MM.1S (cell line): Measurements from ENCODE around the gene CCDC160.
A peak's percentile ranks its signal among the peaks of the same experiment; 100 is the strongest.

Experiments used
- DNase-seq: peaks from one replicate; pipeline ENCODE4 v3.0.0-alpha.2; 2015
- H2AFZ ChIP-seq: fragments of 300-600 bp; sonication (generic); 2 replicates; pipeline ENCODE4 v1.6.0; 2016; ENCODE audit warnings: antibody characterized with exemption, low read length
- H3F3A ChIP-seq: fragments of 300-600 bp; sonication (generic); 2 replicates; pipeline ENCODE4 v1.6.1; 2016; ENCODE audit warnings: mild to moderate bottlenecking, antibody characterized with exemption, low read length, moderate library complexity, mixed read lengths; ENCODE audit not compliant: insufficient read depth
- H3K27ac ChIP-seq: fragments of 300-600 bp; sonication (generic); 2 replicates; pipeline ENCODE4 v1.5.1; 2016; ENCODE audit warnings: mild to moderate bottlenecking, low read length
- H3K27me3 ChIP-seq: fragments of 300-600 bp; sonication (generic); replicated peaks from 2 replicates; pipeline ENCODE4 v1.6.0; 2016; ENCODE audit warnings: low read length; ENCODE audit not compliant: insufficient read depth
- H3K36me3 ChIP-seq: fragments of 300-600 bp; sonication (generic); replicated peaks from 2 replicates; pipeline ENCODE4 v1.6.1; 2016; ENCODE audit warnings: mild to moderate bottlenecking, low read length, mixed read lengths; ENCODE audit not compliant: insufficient read depth
- H3K4me1 ChIP-seq: fragments of 300-600 bp; sonication (generic); 2 replicates; pipeline ENCODE4 v1.6.1; 2016; ENCODE audit warnings: low read length, mixed read lengths
- H3K4me2 ChIP-seq: fragments of 300-600 bp; sonication (generic); 2 replicates; pipeline ENCODE4 v1.6.0; 2016; ENCODE audit warnings: low read depth, low read length
- H3K4me3 ChIP-seq: fragments of 300-600 bp; sonication (generic); 2 replicates; pipeline ENCODE4 v1.5.1; 2016; ENCODE audit warnings: low read length, mixed read lengths
- H3K79me2 ChIP-seq: fragments of 300-600 bp; sonication (generic); 2 replicates; pipeline ENCODE4 v1.6.1; 2016; ENCODE audit warnings: mixed run types, low read length, mixed read lengths
- H3K9ac ChIP-seq: fragments of 300-600 bp; sonication (generic); 2 replicates; pipeline ENCODE4 v1.6.1; 2016; ENCODE audit warnings: low read length, mixed read lengths
- H3K9me2 ChIP-seq: fragments of 300-600 bp; sonication (generic); replicated peaks from 2 replicates; pipeline ENCODE4 v1.6.1; 2016; ENCODE audit warnings: mild to moderate bottlenecking, low read length, mixed read lengths; ENCODE audit not compliant: insufficient read depth
- H3K9me3 ChIP-seq: fragments of 300-600 bp; sonication (generic); replicated peaks from 2 replicates; pipeline ENCODE4 v1.6.1; 2016; ENCODE audit warnings: mild to moderate bottlenecking, low read length, mixed read lengths; ENCODE audit not compliant: insufficient read depth
- H4K20me1 ChIP-seq: fragments of 300-600 bp; sonication (generic); 2 replicates; pipeline ENCODE4 v1.6.1; 2016; ENCODE audit warnings: mild to moderate bottlenecking, low read length, moderate library complexity, mixed read lengths; ENCODE audit not compliant: insufficient read depth
- CTCF ChIP-seq: fragments of 300-600 bp; sonication (generic); IDR thresholded peaks from 2 replicates; pipeline ENCODE4 v1.5.1; 2016; ENCODE audit warnings: antibody characterized with exemption, low read length, mixed read lengths
- EZH2 ChIP-seq: fragments of 300-600 bp; sonication (generic); optimal IDR thresholded peaks from 2 replicates; pipeline ENCODE3; 2017; ENCODE audit warnings: low read depth, mild to moderate bottlenecking, antibody characterized with exemption, low read length, mixed read lengths
- EZH2phosphoT487 ChIP-seq: fragments of 300-600 bp; sonication (generic); IDR thresholded peaks from 2 replicates; pipeline ENCODE4 v1.6.1; 2018; ENCODE audit warnings: antibody characterized with exemption, low read length

CCDC160 gene

GRCh38 chrX:134236626-134237614, at the start of gene CCDC160:
TSS of gene CCDC160 (plus strand) at chrX:134237182. CDS start at chrX:134244801, 7,619 bp downstream.
- no peaks in the 10 kb centered on the region for H3K9me3 ChIP-seq
- DNase-seq: peak; percentile 52
- no peaks in the 10 kb centered on the region for H4K20me1 ChIP-seq
- no peaks in the 10 kb centered on the region for H3K79me2 ChIP-seq
- H3F3A ChIP-seq: no peaks in the 10 kb centered on the region
- H3K9ac ChIP-seq: no peak within 1 kb of the TSS
- H3K4me1 ChIP-seq: 0 out of 2 replicates have a peak, but pooled peaks cover under 1% of the 10 kb centered on the region
- no peak for TF ChIP-seq EZH2
- no peak for TF ChIP-seq EZH2phosphoT487
- no peak for TF ChIP-seq CTCF
- H2AFZ ChIP-seq: no peak within 1 kb of the TSS; the same call in 1 of the 2 replicates
- H3K36me3 ChIP-seq: no peaks in the 10 kb centered on the region
- H3K27me3 ChIP-seq: no peaks in the 10 kb centered on the region
- H3K9me2 ChIP-seq: no peaks in the 10 kb centered on the region
- H3K27ac ChIP-seq: no peak within 1 kb of the TSS
- H3K4me2 ChIP-seq: peak within 1 kb of the TSS; percentile 65; the same call in 1 of the 2 replicates
- H3K4me3 ChIP-seq: peak within 1 kb of the TSS; percentile 42; the same call in 1 of the 2 replicates

GRCh38 chrX:134191281-134191680, 45.7 kb upstream of the CCDC160 start:
- no peak overlapping the region for H3K27ac ChIP-seq
- no peak overlapping the region for H2AFZ ChIP-seq
- peaks cover 4% of the 10 kb centered on the region; the same call in 1 of the 2 replicates for H3F3A ChIP-seq
- TF ChIP-seq CTCF (no peak), EZH2 (no peak), EZH2phosphoT487 (no peak)
- no peak overlapping the region for H3K4me3 ChIP-seq
- peaks cover 12% of the 10 kb centered on the region; the same call in 1 of the 2 replicates for H3K4me1 ChIP-seq
- H3K36me3 ChIP-seq: no peaks in the 10 kb centered on the region
- no peaks in the 10 kb centered on the region for H3K79me2 ChIP-seq
- H3K9me3 ChIP-seq: no peaks in the 10 kb centered on the region
- H3K27me3 ChIP-seq: no peaks in the 10 kb centered on the region
- no peaks in the 10 kb centered on the region for H3K9me2 ChIP-seq
- no peak for DNase-seq
- no peak overlapping the region for H3K9ac ChIP-seq
- no peaks in the 10 kb centered on the region for H4K20me1 ChIP-seq
- no peak overlapping the region for H3K4me2 ChIP-seq

- no peak overlapping the region for H2AFZ ChIP-seq
- no peaks in the 10 kb centered on the region for H4K20me1 ChIP-seq
- no peak overlapping the region for H3K4me3 ChIP-seq
- H3K79me2 ChIP-seq: no peaks in the 10 kb centered on the region
- no peaks in the 10 kb centered on the region for H3K36me3 ChIP-seq
- no peaks in the 10 kb centered on the region for H3K4me1 ChIP-seq
- no peak overlapping the region for H3K9ac ChIP-seq
- no peak for TF ChIP-seq EZH2
- no peaks in the 10 kb centered on the region for H3K9me3 ChIP-seq
- no peaks in the 10 kb centered on the region for H3K9me2 ChIP-seq
- H3K4me2 ChIP-seq: no peak overlapping the region
- no peak overlapping the region for H3K27ac ChIP-seq
- no peaks in the 10 kb centered on the region for H3K27me3 ChIP-seq
- no peaks in the 10 kb centered on the region for H3F3A ChIP-seq
- no peak for DNase-seq
These were observed 42.1 kb upstream of the CCDC160 start for GRCh38 chrX:134194915-134195314.
